Panc1 (cell line): ENCODE data around the gene RAX2. TPM values are rescaled to one million over a fixed set of nuclear protein-coding genes. Genes with fewer than 3 reads are reported as not detected.

Source experiments
- ATAC-seq: fragments of 200-7000 bp; cut with Tn5 transposase; 2 replicates; pipeline ENCODE4 v1.9.1; 2020; ENCODE audit warnings: mild to moderate bottlenecking, moderate library complexity
- BruUV-seq: library from RNA; stranded (reverse); fragments of 400-500 nt; replicated peaks from 2 replicates; lab custom pipeline; 2021; lab: Mats Ljungman, UMichigan
- CTCF ChIA-PET: fragments of 300-600 bp; sonication (Branson Sonifier 250); formaldehyde crosslinking; loops from one replicate; lab custom pipeline; 2022; ENCODE audit warnings: antibody characterized with exemption; lab: Charles Lee
- POLR2A ChIA-PET: fragments of 300-600 bp; sonication (Branson Sonifier 250); formaldehyde crosslinking; loops from one replicate; lab custom pipeline; 2022; ENCODE audit warnings: antibody characterized with exemption; lab: Charles Lee
- DNase-seq: peaks from one replicate; pipeline ENCODE4 v3.0.0-alpha.2; 2010; ENCODE audit warnings: low read depth, low spot score
- H3K27ac ChIP-seq: 2 replicates; pipeline ENCODE4 v1.5.1; 2011; ENCODE audit warnings: mild to moderate bottlenecking, low read length, inconsistent platforms
- H3K27me3 ChIP-seq: fragments of 200-500 bp; sonication (Bioruptor generic); 2 replicates; pipeline ENCODE4 v1.6.0; 2014; ENCODE audit warnings: low read length, inconsistent platforms; ENCODE audit not compliant: control insufficient read depth, insufficient read depth
- H3K36me3 ChIP-seq: fragments of 200-500 bp; sonication (Bioruptor generic); 2 replicates; pipeline ENCODE4 v1.5.1; 2014; ENCODE audit warnings: inconsistent platforms, mild to moderate bottlenecking, low read length, moderate library complexity; ENCODE audit not compliant: control insufficient read depth, insufficient read depth
- H3K4me1 ChIP-seq: 2 replicates; pipeline ENCODE4 v1.5.1; 2011; ENCODE audit warnings: inconsistent platforms, mild to moderate bottlenecking, low read length, moderate library complexity; ENCODE audit not compliant: control insufficient read depth, insufficient read depth
- H3K4me3 ChIP-seq, 2 experiments: 2 replicates each; pipeline ENCODE4 v1.5.1; 2011 to 2012; ENCODE audit warnings: low read depth in 2 of 2, low read length in 2 of 2, mild to moderate bottlenecking in 2 of 2, inconsistent platforms in 1 of 2, moderate library complexity in 1 of 2
- H3K9me3 ChIP-seq: fragments of 200-500 bp; sonication (Bioruptor generic); 2 replicates; pipeline ENCODE4 v1.5.1; 2014; ENCODE audit warnings: low read depth, mild to moderate bottlenecking, inconsistent platforms, low read length, moderate library complexity; ENCODE audit not compliant: control insufficient read depth, insufficient read depth
- CTCF ChIP-seq: fragments of 450-650 bp; IDR thresholded peaks from 2 replicates; pipeline ENCODE4 v1.5.1; 2017; ENCODE audit warnings: mild to moderate bottlenecking
- POLR2AphosphoS5 ChIP-seq: IDR thresholded peaks from 2 replicates; pipeline ENCODE4 v1.6.1; 2012; ENCODE audit warnings: mild to moderate bottlenecking, low read depth, low read length, moderate library complexity
- REST ChIP-seq, 2 experiments: IDR thresholded peaks; 2 replicates each; pipeline ENCODE4 v1.6.1; 2011 to 2012; ENCODE audit warnings: low read depth in 2 of 2, control low read depth in 1 of 2, low read length in 1 of 2, mild to moderate bottlenecking in 1 of 2, moderate library complexity in 1 of 2; ENCODE audit not compliant: insufficient read depth in 1 of 2
- SIN3A ChIP-seq: IDR thresholded peaks from 2 replicates; pipeline ENCODE4 v1.6.1; 2012; ENCODE audit warnings: low read depth, mild to moderate bottlenecking, low read length, moderate library complexity, borderline replicate concordance; ENCODE audit not compliant: insufficient read depth
- TCF7L2 ChIP-seq: IDR thresholded peaks from 2 replicates; pipeline ENCODE4 v1.6.1; 2011; ENCODE audit warnings: mild to moderate bottlenecking, low read depth, low read length, inconsistent platforms
- in situ Hi-C: cut with HindIII; loops from 2 replicates; pipeline ENCODE4 v1.10.0; 2016; ENCODE audit warnings: low sequenced_read_pairs, low pct_unique_long_range_greater_than_20kb
- intact Hi-C: fragments of 100-400 bp; cut with micrococcal nuclease; formaldehyde crosslinking; loops from one replicate; pipeline ENCODE4 v1.10.0; 2022; ENCODE audit not compliant: unreplicated experiment
- total RNA-seq: library from RNA; stranded (reverse); gene quantifications from one replicate; pipeline ENCODE4 v1.2.1, GENCODE V29; 2021; ENCODE audit not compliant: unreplicated experiment

Gene RAX2
- total RNA-seq, 1 experiment from 2014 or later: not detected

GRCh38 chr19:3803986-3804385 is 32.0 kb upstream of the RAX2 start:
- H3K36me3 ChIP-seq: no peaks in the 10 kb centered on the region
- no peaks in the 10 kb centered on the region for H3K4me1 ChIP-seq
- no TSS peak for BruUV-seq
- no peak overlapping the region for H3K4me3 ChIP-seq
- intact Hi-C loops: no loop called here
- no peak overlapping the region for H3K27ac ChIP-seq
- DNase-seq: no peak
- no peak for ATAC-seq
- no peaks in the 10 kb centered on the region for H3K27me3 ChIP-seq
- CTCF ChIA-PET: no interaction called here
- TF ChIP-seq CTCF (no peak), POLR2AphosphoS5 (no peak), SIN3A (no peak), REST (IDR thresholded peaks at IDR 0.05; ENCODE audit: insufficient read depth in 1 of 2, low read depth in 2 of 2, low read length in 1 of 2) (no peak), TCF7L2 (no peak)
- POLR2A ChIA-PET: no interaction called here
- in situ Hi-C loops: no loop called here
- no peaks in the 10 kb centered on the region for H3K9me3 ChIP-seq

- DNase-seq: no peak
- POLR2A ChIA-PET: interaction anchor here (0.6 kb wide), 1 partner anchor 10 kb away, joined by 4 read pairs; no protein-coding TSS in a partner anchor
- BruUV-seq: no TSS peak
- in situ Hi-C loops: no loop called here
- no peak for TF ChIP-seq POLR2AphosphoS5
- no peak for TF ChIP-seq CTCF
- TF ChIP-seq TCF7L2: no peak
- no peaks in the 10 kb centered on the region for H3K27me3 ChIP-seq
- no peaks in the 10 kb centered on the region for H3K9me3 ChIP-seq
- no peak overlapping the region for H3K4me3 ChIP-seq
- intact Hi-C loops: no loop called here
- H3K4me1 ChIP-seq: no peaks in the 10 kb centered on the region
- CTCF ChIA-PET: no interaction called here
- no peak for ATAC-seq
- H3K27ac ChIP-seq: no peak overlapping the region
- H3K36me3 ChIP-seq: no peaks in the 10 kb centered on the region
Observed at GRCh38 chr19:3803114-3803888, 31.3 kb upstream of the RAX2 start.
